NOMO-1 (cell line): Measurements from ENCODE around the gene GNPNAT1.
A peak's percentile ranks its signal among the peaks of the same experiment; 100 is the strongest.
"Not testable (repeated sequence)": the region's sequence is repeated elsewhere in the genome, so short reads cannot be mapped to it uniquely, and the experiment has no call there.

Source experiments
- DNase-seq, 2 experiments: peaks; one replicate each; lab custom pipeline; 2025; ENCODE audit not compliant: unreplicated experiment in 2 of 2; lab: John Stamatoyannopoulos, UW

GNPNAT1 gene

GRCh38 chr14:52729925-52730708 is 61.3 kb downstream of the GNPNAT1 start, which contains the start of gene STYX:
STYX (plus strand) TSS chr14:52730166; CDS start chr14:52730475, 309 bp downstream.
- DNase-seq, result peak; percentile 94 to 99

GRCh38 chr14:52729585-52729924 is 61.9 kb downstream of the GNPNAT1 start:
- DNase-seq, result no peak

GRCh38 chr14:52729035-52729434 is 62.4 kb downstream of the GNPNAT1 start:
- DNase-seq, result not testable (repeated sequence)

- DNase-seq, result not testable (repeated sequence)
Observed at GRCh38 chr14:52727509-52727908, 63.9 kb downstream of the GNPNAT1 start.
